Brain pericyte (primary cell): ENCODE data around the gene SFXN5.

Source experiments
- DNase-seq: peaks from one replicate; pipeline ENCODE4 v3.0.0-alpha.2; 2012; ENCODE audit warnings: low read depth, low spot score

Gene SFXN5

DNA sequence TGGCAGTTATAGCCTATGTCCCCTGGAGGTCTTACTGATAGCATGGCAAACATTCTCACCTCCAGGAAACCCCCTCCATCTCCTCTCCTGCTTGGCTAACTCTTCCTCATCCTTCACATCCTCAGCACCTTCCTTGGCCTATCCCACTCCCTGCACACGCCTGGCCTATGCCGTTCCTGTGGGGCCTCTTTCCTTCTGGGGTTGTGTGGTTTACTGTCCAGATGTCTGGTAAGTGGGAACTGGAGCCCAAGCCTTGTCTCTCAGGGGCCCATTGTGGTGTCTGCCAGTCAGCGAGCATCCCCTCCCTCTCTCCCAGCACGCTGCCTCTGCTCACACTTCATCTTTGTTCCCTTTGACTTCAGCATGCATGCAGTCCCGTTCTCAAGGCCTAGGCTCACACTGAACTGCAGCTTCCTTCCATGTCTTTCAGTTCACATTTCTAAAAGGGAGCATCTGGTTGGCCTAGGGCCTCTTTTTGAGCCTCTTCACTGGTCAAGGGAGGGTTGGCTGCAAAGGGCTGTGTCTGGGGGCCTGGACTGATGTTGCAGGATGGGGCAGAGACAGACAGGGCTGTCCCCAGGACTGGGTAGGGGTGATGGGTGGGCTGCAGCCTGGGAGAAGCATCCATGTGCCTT, 171.2 kb downstream of the SFXN5 start:
- no peak for DNase-seq

DNA sequence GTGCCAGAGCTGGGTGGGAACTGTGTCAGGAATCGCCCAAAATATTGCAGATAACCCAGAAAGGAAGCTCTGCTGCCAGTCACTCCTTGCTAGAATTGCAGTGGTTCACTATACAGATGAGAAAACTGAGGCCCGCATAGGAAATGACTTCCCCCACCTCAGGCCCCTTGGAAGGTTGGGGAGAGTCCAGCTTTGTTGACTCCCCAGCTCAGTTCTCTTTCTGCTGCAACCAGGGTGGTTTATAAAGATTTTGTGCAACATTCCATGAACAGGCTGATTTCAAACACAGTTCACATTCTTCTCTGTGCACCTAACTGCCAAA, 173.0 kb downstream of the SFXN5 start:
- no peak for DNase-seq

DNA sequence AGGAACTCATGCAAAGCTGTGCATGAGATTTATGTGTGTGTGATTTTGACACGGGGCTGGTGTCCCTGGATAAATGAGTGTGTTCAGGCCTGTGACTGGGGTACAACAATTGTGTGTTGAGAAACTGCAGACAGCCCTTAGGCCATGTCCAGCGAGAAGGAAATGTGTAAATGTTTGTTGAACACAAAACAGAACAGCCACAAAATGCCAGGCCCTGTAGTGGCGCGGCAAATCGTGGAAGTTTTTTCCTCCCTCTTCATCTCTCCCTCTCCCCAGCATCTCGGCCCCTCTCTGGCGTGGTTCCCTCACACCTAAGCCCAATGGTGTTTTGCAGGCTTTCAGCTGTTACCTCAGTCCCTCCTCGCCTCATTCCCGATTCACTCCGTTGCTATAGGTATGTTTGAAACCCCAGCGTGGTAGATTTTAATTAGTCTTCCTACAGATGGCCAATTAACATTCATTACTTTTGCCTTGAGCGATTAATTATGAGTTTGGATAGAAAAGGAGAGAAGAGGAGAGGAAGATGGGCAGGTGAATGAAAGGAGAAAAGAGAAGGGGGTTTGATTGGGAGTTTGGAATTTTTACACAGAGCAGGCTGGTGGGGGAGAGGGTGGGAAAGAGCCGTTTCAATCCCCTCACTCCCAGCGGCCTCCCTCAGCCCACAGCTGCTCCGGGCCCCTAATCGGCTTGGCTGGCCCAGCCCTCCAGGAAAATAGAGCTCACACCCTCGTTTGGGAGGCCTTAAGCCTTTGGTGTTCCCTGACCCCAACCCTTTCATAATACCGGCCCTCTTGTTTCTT, 173.5 kb downstream of the SFXN5 start:
- DNase-seq = no peak

DNA sequence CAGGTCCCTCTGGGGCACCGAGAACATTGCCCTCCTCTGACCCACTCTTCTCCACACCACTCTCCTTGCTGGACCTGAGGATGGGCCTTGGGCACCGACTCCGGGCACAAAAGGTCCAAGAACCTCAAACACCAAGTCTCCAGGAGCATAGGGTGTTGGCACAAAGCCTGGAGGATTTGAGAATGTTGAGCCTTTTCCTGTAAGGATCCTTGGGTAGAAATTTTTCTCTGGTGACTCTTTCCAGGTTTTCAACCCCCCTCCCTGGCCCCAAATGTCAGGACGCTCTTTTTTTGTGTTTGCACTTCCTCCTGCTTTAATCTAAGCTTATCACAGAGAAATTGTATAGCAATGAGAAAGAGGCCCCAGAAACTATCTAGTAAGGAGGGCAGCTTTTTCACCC, 175.1 kb downstream of the SFXN5 start:
- DNase-seq = no peak

DNA sequence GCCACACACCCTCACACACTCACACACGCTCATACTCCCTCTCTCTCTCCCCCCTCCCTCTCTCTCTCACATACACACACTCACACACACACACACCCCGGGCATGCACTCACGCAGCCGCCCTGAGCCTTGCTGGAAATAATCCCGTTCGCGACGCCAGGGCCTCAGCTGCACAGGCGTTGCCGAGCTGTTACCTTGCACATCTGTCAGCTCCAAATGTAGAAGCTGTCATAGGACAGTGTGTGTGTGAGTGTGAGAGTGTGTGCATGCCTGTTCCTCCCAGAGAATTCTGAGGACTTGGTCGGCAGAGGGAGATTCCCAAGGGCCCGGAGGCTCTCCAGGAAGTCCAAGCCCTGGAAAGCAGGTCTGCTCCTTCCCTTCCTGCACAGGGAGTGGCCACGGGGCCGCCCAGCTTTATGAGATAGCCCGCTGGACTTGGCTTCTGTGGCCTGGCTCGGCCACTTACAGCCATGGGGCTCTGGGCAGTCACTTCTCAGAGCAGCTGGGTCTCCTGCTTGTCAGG, 175.7 kb downstream of the SFXN5 start:
- DNase-seq = no peak

DNA sequence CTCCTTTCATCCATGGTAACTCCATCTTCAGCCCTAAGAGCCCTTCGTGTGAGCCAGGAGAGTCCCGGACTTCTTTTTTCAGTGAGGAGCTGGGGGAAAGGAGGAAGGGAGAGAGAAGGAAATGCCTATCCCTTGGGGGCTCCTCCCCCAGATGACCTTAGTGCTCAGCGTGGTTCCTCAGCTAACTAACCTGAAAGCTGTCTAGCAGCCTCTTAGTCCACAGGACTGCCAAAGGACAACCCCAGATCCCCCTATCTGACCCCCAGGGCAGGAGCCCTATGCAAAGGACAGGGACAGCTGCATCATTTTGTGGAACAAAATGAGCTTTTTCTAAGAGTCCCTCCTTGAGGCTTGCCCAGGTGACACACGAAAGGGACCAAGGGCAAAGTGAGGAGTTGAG, 176.4 kb downstream of the SFXN5 start:
- no peak for DNase-seq

DNA sequence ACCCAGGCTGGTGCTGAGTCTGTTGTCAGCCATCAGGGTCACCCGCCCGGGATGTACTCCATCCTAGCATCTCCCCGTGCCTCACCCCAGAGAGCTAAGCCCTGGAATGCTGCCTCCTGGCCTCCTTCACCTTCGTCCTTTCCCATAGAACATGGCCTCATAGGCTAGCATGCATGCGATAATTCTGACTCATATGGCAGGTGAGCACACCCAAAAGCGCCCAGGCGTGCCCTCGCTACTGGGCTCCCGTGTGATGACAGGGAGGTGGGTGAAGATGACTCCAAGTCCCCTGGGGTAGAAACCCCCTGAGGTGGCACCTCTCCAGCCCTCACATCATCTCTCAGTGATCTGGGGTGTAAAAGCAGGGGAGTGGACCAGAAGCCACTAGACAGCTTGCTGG, 177.0 kb downstream of the SFXN5 start:
- DNase-seq = no peak

DNA sequence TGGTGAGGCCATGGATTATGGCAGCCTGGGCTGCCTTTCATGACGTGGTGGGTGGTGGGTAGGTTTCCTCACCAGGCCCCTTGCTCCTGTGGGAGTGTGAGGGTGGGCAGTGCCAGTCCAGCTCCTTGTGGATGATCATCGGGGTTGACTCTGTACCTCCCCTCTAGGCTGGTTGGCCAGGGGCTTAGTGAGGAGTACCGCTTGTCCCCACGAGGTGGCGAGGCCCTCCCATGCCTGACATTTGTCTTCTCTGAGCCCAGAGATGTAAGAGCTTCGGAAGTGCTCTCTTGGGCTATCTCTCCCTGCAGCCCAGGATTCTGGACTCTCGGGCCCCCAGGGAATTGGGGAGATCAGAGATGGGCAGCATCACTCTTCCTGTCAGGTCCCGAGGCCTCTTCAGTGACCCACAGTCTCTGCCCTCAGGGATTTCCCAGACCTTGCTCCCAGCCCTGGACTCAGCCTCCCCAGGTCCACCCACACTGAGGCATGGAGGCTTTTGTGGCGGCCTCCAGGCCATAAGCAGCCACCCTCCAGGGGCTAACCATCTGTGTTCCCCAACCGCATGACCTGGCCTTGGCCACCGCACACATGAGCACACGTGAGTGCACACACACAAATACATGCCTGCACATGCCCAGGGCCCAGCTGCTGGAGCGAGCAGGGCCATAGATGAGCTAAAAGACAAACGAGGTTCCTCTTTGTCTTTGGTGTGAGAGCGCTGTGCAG, 177.8 kb downstream of the SFXN5 start:
- no peak for DNase-seq

DNA sequence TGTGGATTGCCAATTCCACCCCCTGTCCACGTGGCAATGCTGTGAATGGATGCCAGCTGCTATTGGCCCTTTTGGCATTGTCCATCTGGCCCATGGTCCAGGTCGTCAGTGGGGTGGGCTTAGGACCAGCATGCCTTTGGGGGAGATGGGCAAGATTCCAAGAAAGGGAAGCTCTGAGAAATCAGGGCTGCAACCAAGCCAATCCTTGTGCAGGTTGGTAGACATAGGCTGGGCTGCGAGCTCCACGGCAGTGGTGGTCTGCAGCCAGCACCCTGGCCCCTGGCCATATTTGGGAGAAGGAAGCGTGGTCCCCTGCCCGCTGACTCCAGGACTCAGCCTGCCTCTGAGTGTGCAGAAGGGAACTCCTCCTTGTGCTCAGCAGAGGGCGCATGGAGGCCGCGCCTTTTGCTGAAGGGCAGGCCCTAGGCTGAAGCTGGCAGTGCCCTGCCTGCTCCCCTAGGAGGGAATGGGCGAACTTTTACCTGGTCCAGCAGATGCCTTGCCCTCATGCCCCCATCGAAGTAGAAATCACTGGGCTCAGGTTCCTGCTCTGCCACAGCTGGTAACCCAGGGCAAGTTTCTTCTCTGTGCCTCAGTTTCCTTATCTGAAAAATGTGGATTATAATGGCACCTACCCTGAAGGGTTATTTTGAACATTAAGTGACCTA, 178.9 kb downstream of the SFXN5 start:
- DNase-seq = no peak
